Peyer's patch (tissue), 4 donors: Measurements from ENCODE around the gene NOL9. TPM values are rescaled to one million over a fixed set of nuclear protein-coding genes. Genes with fewer than 3 reads are reported as not detected.

Source experiments
- DNase-seq, 3 donors: peaks; one replicate each; pipeline ENCODE4 v3.0.0-alpha.2; 2017 to 2019
- H3K27ac ChIP-seq, 4 donors: fragments of 200-600 bp; sonication (generic); one replicate each; pipeline ENCODE4 v1.5.1; 2016 to 2019
- H3K27me3 ChIP-seq, 2 donors: fragments of 200-600 bp; sonication (generic); one replicate each; pipeline ENCODE4 v1.5.1; 2019
- H3K36me3 ChIP-seq, 3 donors: fragments of 200-600 bp; sonication (generic); one replicate each; pipeline ENCODE4 v1.5.1; 2016 to 2019
- H3K4me1 ChIP-seq, 4 donors: fragments of 200-600 bp; sonication (generic); one replicate each; pipeline ENCODE4 v1.5.1; 2016 to 2019
- H3K4me3 ChIP-seq, 4 donors: fragments of 200-600 bp; sonication (generic); 1 replicate in 3 of 4; 2 replicates in 1 of 4; pipeline ENCODE4 v1.5.1; 2016 to 2019; ENCODE audit warnings: mild to moderate bottlenecking in 1 of 4
- H3K9me3 ChIP-seq, 4 donors: fragments of 200-600 bp; sonication (generic); one replicate each; pipeline ENCODE4 v1.5.1; 2016 to 2019; ENCODE audit warnings: mild to moderate bottlenecking in 1 of 4
- CTCF ChIP-seq, 6 experiments: fragments of 450-650 bp in 4 of 6; fragments of 200-600 bp in 2 of 6; sonication (generic) in 1 of 6; IDR thresholded peaks; one replicate each; pipeline ENCODE4 v1.5.1; 2017 to 2019; ENCODE audit warnings: antibody characterized with exemption in 6 of 6, mild to moderate bottlenecking in 3 of 6, moderate library complexity in 1 of 6
- POLR2A ChIP-seq, 2 donors: fragments of 450-650 bp; IDR thresholded peaks; one replicate each; pipeline ENCODE4 v1.5.1; 2017; ENCODE audit warnings: antibody characterized with exemption in 2 of 2, mild to moderate bottlenecking in 2 of 2, moderate library complexity in 2 of 2
- total RNA-seq, 4 donors: library from RNA; depleted of rRNA; stranded (reverse); fragments of >200 nt; gene quantifications; one replicate each; pipeline ENCODE4 v1.1.0, GENCODE V29; 2016

NOL9 gene
- total RNA-seq, 4 donors from 2014 or later, result 19.0 to 28.0 (median 22.5) TPM

DNA sequence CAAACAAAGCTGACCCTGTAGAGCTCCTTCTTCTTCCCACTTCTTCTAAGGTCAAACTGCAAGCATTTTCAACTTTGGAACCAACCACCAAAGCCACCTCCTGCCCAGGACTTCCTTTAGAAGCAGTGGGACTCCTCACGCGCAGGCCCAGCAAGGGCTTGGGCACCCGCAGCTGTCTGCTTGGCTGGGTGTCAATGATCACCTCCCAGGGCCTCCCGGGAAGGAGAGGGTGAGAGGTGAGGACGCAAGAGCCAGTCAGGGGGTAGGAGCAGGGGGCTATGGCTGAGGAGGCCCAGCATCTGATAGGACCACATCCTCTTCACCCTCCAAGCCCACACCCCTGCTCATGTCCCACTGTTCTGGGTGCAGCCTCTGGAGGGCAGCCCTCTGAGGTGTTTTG is 38.1 kb upstream of the NOL9 start:
- peaks cover 0 to 86% (median 0%) of the 10 kb centered on the region in 3 donors for H3K36me3 ChIP-seq
- no peaks in the 10 kb centered on the region for H3K9me3 ChIP-seq
- TF ChIP-seq POLR2A (IDR thresholded peaks at IDR 0.05), result no peak
- TF ChIP-seq CTCF (IDR thresholded peaks at IDR 0.05), result no peak
- H3K27me3 ChIP-seq, result no peaks in the 10 kb centered on the region
- DNase-seq, result no peak
- H3K4me3 ChIP-seq, result no peak overlapping the region
- H3K27ac ChIP-seq, result no peak overlapping the region
- peaks cover 0 to 24% (median 0%) of the 10 kb centered on the region in 4 donors for H3K4me1 ChIP-seq

GRCh38 chr1:6591644-6592043 is 37.3 kb upstream of the NOL9 start:
- no peak for TF ChIP-seq POLR2A (IDR thresholded peaks at IDR 0.05)
- no peak for TF ChIP-seq CTCF (IDR thresholded peaks at IDR 0.05)
- peaks cover 0 to 83% (median 0%) of the 10 kb centered on the region in 3 donors for H3K36me3 ChIP-seq
- H3K4me3 ChIP-seq, result no peak overlapping the region
- peak overlapping the region in 1 of 4 donors; percentile 17 for H3K27ac ChIP-seq
- H3K4me1 ChIP-seq, result peaks cover 0 to 16% (median 0%) of the 10 kb centered on the region in 4 donors
- H3K27me3 ChIP-seq, result no peaks in the 10 kb centered on the region
- no peak for DNase-seq
- H3K9me3 ChIP-seq, result no peaks in the 10 kb centered on the region

GRCh38 chr1:6591222-6591621 is 36.9 kb upstream of the NOL9 start:
- H3K4me1 ChIP-seq, result peaks cover 0 to 12% (median 0%) of the 10 kb centered on the region in 4 donors
- DNase-seq, result no peak
- no peak for TF ChIP-seq CTCF (IDR thresholded peaks at IDR 0.05)
- TF ChIP-seq POLR2A (IDR thresholded peaks at IDR 0.05), result no peak
- no peak overlapping the region for H3K27ac ChIP-seq
- H3K27me3 ChIP-seq, result no peaks in the 10 kb centered on the region
- peaks cover 0 to 80% (median 0%) of the 10 kb centered on the region in 3 donors for H3K36me3 ChIP-seq
- no peak overlapping the region for H3K4me3 ChIP-seq
- H3K9me3 ChIP-seq, result no peaks in the 10 kb centered on the region

DNA sequence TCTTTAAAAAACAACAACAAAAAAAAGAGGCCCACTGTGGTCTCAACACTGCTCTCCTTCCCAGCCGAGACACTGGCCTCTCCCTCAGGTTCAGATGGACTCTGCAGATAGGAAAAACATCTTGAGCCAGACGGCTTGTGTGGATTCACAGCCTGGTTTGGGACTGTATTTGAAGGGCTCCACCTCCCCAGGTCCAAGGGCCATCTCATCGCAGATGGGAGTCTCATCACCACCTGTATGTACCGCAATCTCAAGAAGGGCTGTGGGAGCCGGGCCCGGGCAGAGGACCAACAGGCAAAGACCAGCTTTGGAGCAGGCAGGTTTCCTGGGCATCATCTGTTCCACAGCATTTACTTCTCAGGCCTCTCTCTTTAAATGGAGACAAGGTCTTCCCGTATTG is 35.7 kb upstream of the NOL9 start:
- H3K36me3 ChIP-seq, result peaks cover 0 to 69% (median 0%) of the 10 kb centered on the region in 3 donors
- no peaks in the 10 kb centered on the region for H3K27me3 ChIP-seq
- H3K4me3 ChIP-seq, result no peak overlapping the region
- peaks cover 0 to under 1% (median 0%) of the 10 kb centered on the region in 4 donors for H3K4me1 ChIP-seq
- DNase-seq, result no peak
- H3K27ac ChIP-seq, result no peak overlapping the region
- TF ChIP-seq CTCF (IDR thresholded peaks at IDR 0.05), result no peak
- no peak for TF ChIP-seq POLR2A (IDR thresholded peaks at IDR 0.05)
- no peaks in the 10 kb centered on the region for H3K9me3 ChIP-seq

DNA sequence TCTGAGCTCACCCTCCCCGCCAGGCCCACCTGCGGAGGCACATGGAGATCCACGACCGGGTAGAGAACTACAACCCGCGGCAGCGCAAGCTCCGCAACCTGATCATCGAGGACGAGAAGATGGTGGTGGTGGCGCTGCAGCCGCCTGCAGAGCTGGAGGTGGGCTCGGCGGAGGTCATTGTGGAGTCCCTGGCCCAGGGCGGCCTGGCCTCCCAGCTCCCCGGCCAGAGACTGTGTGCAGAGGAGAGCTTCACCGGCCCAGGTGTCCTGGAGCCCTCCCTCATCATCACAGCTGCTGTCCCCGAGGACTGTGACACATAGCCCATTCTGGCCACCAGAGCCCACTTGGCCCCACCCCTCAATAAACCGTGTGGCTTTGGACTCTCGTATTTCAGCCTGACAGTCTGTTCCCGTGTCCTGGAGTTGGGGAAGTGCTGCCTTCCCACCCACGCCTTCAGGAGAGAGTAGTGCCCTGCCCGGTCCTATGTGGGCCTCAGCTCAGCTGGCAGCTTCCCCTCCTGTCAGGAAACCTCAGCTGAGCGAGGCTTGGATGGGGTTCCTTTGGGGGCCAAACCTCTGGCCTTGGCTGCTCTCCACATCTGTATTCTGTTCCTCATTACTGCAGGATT is 34.7 kb upstream of the NOL9 start:
- Histone ChIP-seq H3K9me3 (no peaks in the 10 kb centered on the region), H3K4me1 (no peaks in the 10 kb centered on the region), H3K4me3 (no peak overlapping the region), H3K27ac (no peak overlapping the region), H3K27me3 (no peaks in the 10 kb centered on the region), H3K36me3 (peaks cover 0 to 58% (median 0%) of the 10 kb centered on the region in 3 donors)
- no peak for TF ChIP-seq CTCF (IDR thresholded peaks at IDR 0.05)
- no peak for TF ChIP-seq POLR2A (IDR thresholded peaks at IDR 0.05)
- no peak for DNase-seq
